BLaER1 treated with 17β-estradiol and CSF1 and Interleukin-3, amounts not matched to agents 10 nM and 100 nM (cell line): Measurements from ENCODE around the gene EIF4EBP2.

ENCODE experiments used
- H3K27ac ChIP-seq, 11 experiments: shearing (Covaris generic); formaldehyde crosslinking; 2 replicates each; pipeline ENCODE4 v1.8.1; 2022
- H3K27me3 ChIP-seq, 11 experiments: shearing (Covaris generic); formaldehyde crosslinking; 2 replicates each; pipeline ENCODE4 v1.8.1; 2022
- H3K36me3 ChIP-seq, 11 experiments: shearing (Covaris generic); formaldehyde crosslinking; 2 replicates each; pipeline ENCODE4 v1.8.1; 2022
- H3K4me1 ChIP-seq, 10 experiments: shearing (Covaris generic); formaldehyde crosslinking; 2 replicates each; pipeline ENCODE4 v1.8.1; 2022
- H3K4me2 ChIP-seq, 11 experiments: shearing (Covaris generic); formaldehyde crosslinking; 2 replicates each; pipeline ENCODE4 v1.8.1; 2022
- H3K4me3 ChIP-seq, 10 experiments: shearing (Covaris generic); formaldehyde crosslinking; 2 replicates each; pipeline ENCODE4 v1.8.1; 2022
- H3K9ac ChIP-seq, 11 experiments: shearing (Covaris generic); formaldehyde crosslinking; 2 replicates each; pipeline ENCODE4 v1.8.1; 2022
- H3K9me3 ChIP-seq, 11 experiments: shearing (Covaris generic); formaldehyde crosslinking; replicated peaks in 1 of 11; 2 replicates each; pipeline ENCODE4 v1.8.1; 2022
- H4K20me1 ChIP-seq, 11 experiments: shearing (Covaris generic); formaldehyde crosslinking; 2 replicates each; pipeline ENCODE4 v1.8.1; 2022
- Cebpa-rat ChIP-seq, 11 experiments: shearing (Covaris generic); IDR thresholded peaks; 2 replicates each; pipeline ENCODE4 v1.8.1; 2022

Gene EIF4EBP2

GRCh38 chr10:70466951-70467350 is 63.0 kb downstream of the EIF4EBP2 start:
- no peak overlapping the region for H3K9ac ChIP-seq
- H3K4me3 ChIP-seq, result no peak overlapping the region
- H4K20me1 ChIP-seq, result peaks cover 0 to 13% (median 0%) of the 10 kb centered on the region in 11 experiments; a peak in 3 of 22 replicates
- peaks cover 0 to 12% (median 0%) of the 10 kb centered on the region in 11 experiments; a peak in 3 of 22 replicates for H3K27me3 ChIP-seq
- H3K27ac ChIP-seq, result no peak overlapping the region
- no peaks in the 10 kb centered on the region for H3K9me3 ChIP-seq
- no peak for TF ChIP-seq Cebpa-rat (IDR thresholded peaks at IDR 0.05)
- no peaks in the 10 kb centered on the region for H3K36me3 ChIP-seq
- peaks cover 6 to 57% (median 29%) of the 10 kb centered on the region in 10 experiments; a peak in 19 of 20 replicates for H3K4me1 ChIP-seq
- 0 out of 22 replicates have a peak overlapping the region, but pooled peaks of 1 of the 11 experiments have one; percentile 3 for H3K4me2 ChIP-seq

GRCh38 chr10:70472799-70473454 is 69.0 kb downstream of the EIF4EBP2 start:
- Histone ChIP-seq H3K4me1 (peaks cover 12 to 71% (median 56%) of the 10 kb centered on the region in 10 experiments), H3K9me3 (no peaks in the 10 kb centered on the region), H3K4me2 (peak overlapping the region in 6 of 11 experiments; percentile 6 to 28 (median 14); a peak in 2 of 22 replicates), H3K36me3 (no peaks in the 10 kb centered on the region), H3K27me3 (peaks cover 0 to 21% (median 0%) of the 10 kb centered on the region in 11 experiments; a peak in 4 of 22 replicates), H3K27ac (no peak overlapping the region), H4K20me1 (peaks cover 0 to 19% (median 0%) of the 10 kb centered on the region in 11 experiments; a peak in 3 of 22 replicates), H3K9ac (no peak overlapping the region), H3K4me3 (no peak overlapping the region)
- no peak for TF ChIP-seq Cebpa-rat (IDR thresholded peaks at IDR 0.05)

- H3K4me2 ChIP-seq, result peak overlapping the region in 3 of 11 experiments; percentile 93 to 100 (median 99); a peak in 1 of 22 replicates
- H3K4me3 ChIP-seq, result no peak overlapping the region
- H3K27me3 ChIP-seq, result peaks cover 0 to 11% (median 0%) of the 10 kb centered on the region in 11 experiments; a peak in 2 of 22 replicates
- no peaks in the 10 kb centered on the region for H3K9me3 ChIP-seq
- no peak for TF ChIP-seq Cebpa-rat (IDR thresholded peaks at IDR 0.05)
- H4K20me1 ChIP-seq, result peaks cover 0 to 13% (median 2%) of the 10 kb centered on the region in 11 experiments; a peak in 7 of 22 replicates
- no peak overlapping the region for H3K27ac ChIP-seq
- H3K36me3 ChIP-seq, result no peaks in the 10 kb centered on the region
- H3K9ac ChIP-seq, result no peak overlapping the region
- peaks cover 20 to 66% (median 54%) of the 10 kb centered on the region in 10 experiments for H3K4me1 ChIP-seq
Measured at GRCh38 chr10:70474780-70475179, 70.8 kb downstream of the EIF4EBP2 start.

- Histone ChIP-seq H3K27ac (no peak overlapping the region), H4K20me1 (peaks cover 0 to 21% (median 10%) of the 10 kb centered on the region in 11 experiments; a peak in 16 of 22 replicates), H3K9ac (no peak overlapping the region), H3K4me2 (peak overlapping the region in 6 of 11 experiments; percentile 93 to 100 (median 99); a peak in 12 of 22 replicates), H3K27me3 (peaks cover 0 to 11% (median 0%) of the 10 kb centered on the region in 11 experiments; a peak in 2 of 22 replicates), H3K4me3 (no peak overlapping the region), H3K9me3 (no peaks in the 10 kb centered on the region), H3K36me3 (peaks cover 0 to 2% (median 0%) of the 10 kb centered on the region in 11 experiments; a peak in 1 of 22 replicates), H3K4me1 (peaks cover 29 to 71% (median 59%) of the 10 kb centered on the region in 10 experiments)
- no peak for TF ChIP-seq Cebpa-rat (IDR thresholded peaks at IDR 0.05)
Measured at GRCh38 chr10:70475661-70476060, 71.7 kb downstream of the EIF4EBP2 start.

GRCh38 chr10:70476249-70477035 is 72.5 kb downstream of the EIF4EBP2 start:
- no peak overlapping the region; a peak in 2 of 22 replicates for H3K27ac ChIP-seq
- peak overlapping the region in 2 of 11 experiments; percentile 13 to 16; a peak in 1 of 22 replicates for H3K9ac ChIP-seq
- H3K9me3 ChIP-seq, result no peaks in the 10 kb centered on the region
- peak overlapping the region in 8 of 11 experiments; percentile 93 to 100 (median 99); a peak in 16 of 22 replicates for H3K4me2 ChIP-seq
- peaks cover 0 to 11% (median 0%) of the 10 kb centered on the region in 11 experiments; a peak in 2 of 22 replicates for H3K27me3 ChIP-seq
- TF ChIP-seq Cebpa-rat (IDR thresholded peaks at IDR 0.05), result no peak
- peaks cover 36 to 76% (median 67%) of the 10 kb centered on the region in 10 experiments for H3K4me1 ChIP-seq
- peaks cover 0 to 29% (median 18%) of the 10 kb centered on the region in 11 experiments; a peak in 16 of 22 replicates for H4K20me1 ChIP-seq
- peaks cover 0 to 6% (median 0%) of the 10 kb centered on the region in 11 experiments; a peak in 1 of 22 replicates for H3K36me3 ChIP-seq
- no peak overlapping the region for H3K4me3 ChIP-seq

GRCh38 chr10:70477661-70478162 is 73.8 kb downstream of the EIF4EBP2 start:
- Histone ChIP-seq H3K27me3 (peaks cover 0 to 11% (median 0%) of the 10 kb centered on the region in 11 experiments; a peak in 2 of 22 replicates), H3K4me2 (peak overlapping the region; percentile 93 to 100 (median 99)), H3K27ac (peak overlapping the region in 9 of 11 experiments; percentile 75 to 87 (median 82); a peak in 17 of 22 replicates), H3K4me1 (peaks cover 46 to 82% (median 74%) of the 10 kb centered on the region in 10 experiments), H3K4me3 (peak overlapping the region; percentile 69 to 90 (median 82)), H3K9me3 (no peaks in the 10 kb centered on the region), H3K9ac (peak overlapping the region; percentile 74 to 92 (median 84); a peak in 20 of 22 replicates), H3K36me3 (peaks cover 0 to 6% (median 0%) of the 10 kb centered on the region in 11 experiments; a peak in 1 of 22 replicates), H4K20me1 (peaks cover 0 to 41% (median 31%) of the 10 kb centered on the region in 11 experiments; a peak in 17 of 22 replicates)
- no peak for TF ChIP-seq Cebpa-rat (IDR thresholded peaks at IDR 0.05)
